H1 (cell line): ENCODE data around the gene NGFR. TPM values are rescaled to one million over a fixed set of nuclear protein-coding genes. Genes with fewer than 3 reads are reported as not detected.

ENCODE experiments used
- CTCF ChIA-PET: fragments of 300-600 bp; sonication (Branson Sonifier 250); formaldehyde crosslinking; loops from one replicate; lab custom pipeline; 2021; ENCODE audit not compliant: partially characterized antibody; lab: Charles Lee
- POLR2A ChIA-PET: fragments of 300-600 bp; sonication (Branson Sonifier 250); formaldehyde crosslinking; loops from one replicate; lab custom pipeline; 2021; ENCODE audit warnings: inconsistent platforms; ENCODE audit not compliant: partially characterized antibody; lab: Charles Lee
- DNase-seq, 2 experiments: peaks; one replicate each; pipeline versions ENCODE4 v3.0.0 to v3.0.0-alpha.2; 2010 to 2022; ENCODE audit warnings: low spot score in 2 of 2, low read depth in 1 of 2, mixed read lengths in 1 of 2
- FAIRE-seq: peaks from 2 replicates; lab custom pipeline; 2011; peaks lifted over from hg19 to GRCh38; lab: Jason Lieb, UNC
- H2AFZ ChIP-seq: 2 replicates; pipeline ENCODE4 v1.8.1; 2012; ENCODE audit warnings: low read length, inconsistent platforms
- H2AK5ac ChIP-seq: 2 replicates; pipeline ENCODE4 v1.6.1; 2013; ENCODE audit warnings: low read depth, low read length
- H2BK120ac ChIP-seq: replicated peaks from 2 replicates; pipeline ENCODE3; 2013; ENCODE audit warnings: low read depth, low read length, inconsistent platforms
- H2BK12ac ChIP-seq: 2 replicates; pipeline ENCODE4 v1.6.1; 2013; ENCODE audit warnings: low read depth, low read length
- H2BK15ac ChIP-seq: 2 replicates; pipeline ENCODE4 v1.6.1; 2013; ENCODE audit warnings: low read length
- H2BK20ac ChIP-seq: 2 replicates; pipeline ENCODE4 v1.6.1; 2013; ENCODE audit warnings: low read length
- H2BK5ac ChIP-seq: 2 replicates; pipeline ENCODE4 v1.6.1; 2013; ENCODE audit warnings: low read depth, low read length
- H3K14ac ChIP-seq: 2 replicates; pipeline ENCODE4 v1.6.1; 2013; ENCODE audit warnings: inconsistent platforms; ENCODE audit not compliant: insufficient read length
- H3K18ac ChIP-seq: 2 replicates; pipeline ENCODE4 v1.6.1; 2013; ENCODE audit warnings: low read length; ENCODE audit errors: extremely low read depth
- H3K23ac ChIP-seq: 2 replicates; pipeline ENCODE4 v1.6.1; 2013; ENCODE audit warnings: inconsistent platforms; ENCODE audit not compliant: insufficient read length
- H3K23me2 ChIP-seq: 2 replicates; pipeline ENCODE4 v1.6.1; 2013; ENCODE audit warnings: low read depth, low read length
- H3K27ac ChIP-seq: 2 replicates; pipeline ENCODE4 v1.6.1; 2011; ENCODE audit warnings: low read depth, low read length, inconsistent platforms
- H3K27me3 ChIP-seq, 4 experiments: replicated peaks in 1 of 4; 1 replicate in 1 of 4; 2 replicates in 3 of 4; pipeline versions ENCODE4 v1.6.1 to v1.8.1; 2011 to 2013; ENCODE audit warnings: low read length in 3 of 4, mild to moderate bottlenecking in 3 of 4, inconsistent platforms in 2 of 4, mixed read lengths in 2 of 4, moderate library complexity in 1 of 4; ENCODE audit not compliant: control insufficient read depth in 3 of 4, insufficient read depth in 3 of 4; ENCODE audit errors: extremely low read depth in 1 of 4
- H3K36me3 ChIP-seq, 4 experiments: 2 replicates each; pipeline versions ENCODE4 v1.6.1 to v1.8.1; 2011 to 2013; ENCODE audit warnings: mild to moderate bottlenecking in 4 of 4, low read length in 3 of 4, moderate library complexity in 2 of 4, control low read depth in 1 of 4, inconsistent platforms in 1 of 4; ENCODE audit not compliant: insufficient read depth in 4 of 4, control insufficient read depth in 2 of 4
- H3K4ac ChIP-seq: replicated peaks from 2 replicates; pipeline ENCODE3; 2013; ENCODE audit warnings: low read length, low read depth, mixed read lengths, inconsistent platforms; ENCODE audit not compliant: insufficient read length
- H3K4me1 ChIP-seq, 4 experiments: replicated peaks in 1 of 4; 1 replicate in 1 of 4; 2 replicates in 3 of 4; pipeline versions ENCODE4 v1.6.1 to v1.8.1; 2011 to 2013; ENCODE audit warnings: low read length in 3 of 4, inconsistent platforms in 2 of 4, mixed read lengths in 1 of 4; ENCODE audit not compliant: insufficient read depth in 4 of 4, control insufficient read depth in 3 of 4
- H3K4me2 ChIP-seq, 2 experiments: 2 replicates each; pipeline versions ENCODE4 v1.6.1 to v1.8.1; 2011 to 2013; ENCODE audit warnings: low read depth in 2 of 2, low read length in 2 of 2, control low read depth in 1 of 2, inconsistent platforms in 1 of 2, mild to moderate bottlenecking in 1 of 2; ENCODE audit not compliant: insufficient read depth in 1 of 2
- H3K4me3 ChIP-seq, 4 experiments: fragments of 200-600, 300-600 bp in 1 of 4; sonication (generic), shearing (Covaris generic), sonication (Bioruptor Twin) in 1 of 4; 2 replicates each; pipeline versions ENCODE4 v1.5.1 to v1.8.1; 2011 to 2016; ENCODE audit warnings: low read length in 4 of 4, low read depth in 3 of 4, control low read depth in 2 of 4, inconsistent platforms in 2 of 4, mild to moderate bottlenecking in 2 of 4, mixed read lengths in 1 of 4, moderate library complexity in 1 of 4; ENCODE audit not compliant: insufficient read depth in 2 of 4; ENCODE audit errors: extremely low read depth in 1 of 4
- H3K56ac ChIP-seq: replicated peaks from 2 replicates; pipeline ENCODE3; 2013; ENCODE audit warnings: low read depth, mild to moderate bottlenecking, mixed read lengths, low read length, inconsistent platforms; ENCODE audit not compliant: insufficient read length
- H3K79me1 ChIP-seq: 2 replicates; pipeline ENCODE4 v1.6.1; 2013; ENCODE audit warnings: low read depth, low read length, control low read depth
- H3K79me2 ChIP-seq, 2 experiments: 2 replicates each; pipeline versions ENCODE4 v1.6.1 to v1.8.1; 2012 to 2013; ENCODE audit warnings: low read length in 2 of 2, mild to moderate bottlenecking in 2 of 2, inconsistent platforms in 1 of 2; ENCODE audit not compliant: insufficient read depth in 2 of 2, control insufficient read depth in 1 of 2
- H3K9ac ChIP-seq, 4 experiments: replicated peaks in 1 of 4; 1 replicate in 1 of 4; 2 replicates in 3 of 4; pipeline versions ENCODE4 v1.6.1 to v1.8.1; 2011 to 2013; ENCODE audit warnings: low read depth in 3 of 4, low read length in 3 of 4, control low read depth in 2 of 4, mild to moderate bottlenecking in 2 of 4, moderate library complexity in 2 of 4, inconsistent platforms in 1 of 4; ENCODE audit errors: extremely low read depth in 1 of 4
- H3K9me3 ChIP-seq, 2 experiments: 2 replicates each; pipeline versions ENCODE4 v1.6.1 to v1.8.1; 2012 to 2013; ENCODE audit warnings: mild to moderate bottlenecking in 2 of 2, moderate library complexity in 2 of 2, control low read depth in 1 of 2, inconsistent platforms in 1 of 2, low read depth in 1 of 2, low read length in 1 of 2, mixed read lengths in 1 of 2; ENCODE audit not compliant: insufficient read depth in 2 of 2
- H4K20me1 ChIP-seq, 2 experiments: replicated peaks in 1 of 2; 2 replicates each; pipeline versions ENCODE3 to v1.8.1; 2011 to 2013; ENCODE audit warnings: inconsistent platforms in 2 of 2, low read length in 2 of 2, mild to moderate bottlenecking in 1 of 2; ENCODE audit not compliant: insufficient read depth in 2 of 2, control insufficient read depth in 1 of 2
- H4K5ac ChIP-seq: 2 replicates; pipeline ENCODE4 v1.6.1; 2013; ENCODE audit warnings: low read length, low read depth, mixed read lengths, inconsistent platforms; ENCODE audit not compliant: insufficient read length
- H4K8ac ChIP-seq: 2 replicates; pipeline ENCODE4 v1.8.0; 2013; ENCODE audit warnings: mild to moderate bottlenecking, moderate library complexity, low read length, inconsistent platforms; ENCODE audit not compliant: insufficient read depth; ENCODE audit errors: extremely low read depth
- H4K91ac ChIP-seq: replicated peaks from 2 replicates; pipeline ENCODE3; 2013; ENCODE audit warnings: low read length, mixed read lengths, inconsistent platforms; ENCODE audit not compliant: insufficient read length
- ATF2 ChIP-seq: IDR thresholded peaks from 2 replicates; pipeline ENCODE4 v1.6.1; 2012; ENCODE audit warnings: low read length, inconsistent platforms
- EGR1 ChIP-seq: IDR thresholded peaks from 2 replicates; pipeline ENCODE4 v1.6.1; 2011; ENCODE audit warnings: low read depth, low read length, borderline replicate concordance
- GABPA ChIP-seq: IDR thresholded peaks from 2 replicates; pipeline ENCODE4 v1.6.1; 2011; ENCODE audit warnings: mild to moderate bottlenecking, low read length, moderate library complexity, borderline replicate concordance; ENCODE audit not compliant: insufficient read depth
- HDAC2 ChIP-seq, 2 experiments: fragments of 300-600 bp in 1 of 2; sonication (generic) in 1 of 2; IDR thresholded peaks; 2 replicates each; pipeline ENCODE4 v1.6.1; 2011 to 2012; ENCODE audit warnings: low read depth in 2 of 2, low read length in 2 of 2, mild to moderate bottlenecking in 2 of 2, moderate library complexity in 2 of 2, borderline replicate concordance in 1 of 2, inconsistent platforms in 1 of 2
- KDM1A ChIP-seq: fragments of 200-600, 300-600 bp; sonication (generic); IDR thresholded peaks from 2 replicates; pipeline ENCODE4 v1.7.1; 2016; ENCODE audit warnings: mild to moderate bottlenecking, low read length, borderline replicate concordance
- MAX ChIP-seq: IDR thresholded peaks from 2 replicates; pipeline ENCODE4 v1.6.1; 2012; ENCODE audit warnings: inconsistent platforms
- RBBP5 ChIP-seq: IDR thresholded peaks from 2 replicates; pipeline ENCODE4 v1.7.1; 2012; ENCODE audit warnings: low read depth, mild to moderate bottlenecking, inconsistent platforms, low read length, moderate library complexity, borderline replicate concordance
- RFX5 ChIP-seq: IDR thresholded peaks from 2 replicates; pipeline ENCODE4 v1.6.1; 2011; ENCODE audit warnings: low read depth, low read length, improper control_type of control experiment, borderline replicate concordance
- SIX5 ChIP-seq: IDR thresholded peaks from 2 replicates; pipeline ENCODE4 v1.6.1; 2011; ENCODE audit warnings: mild to moderate bottlenecking, low read depth, low read length
- TBP ChIP-seq: IDR thresholded peaks from 2 replicates; pipeline ENCODE4 v1.6.1; 2011; ENCODE audit warnings: low read depth, low read length, improper control_type of control experiment
- WGBS, 2 experiments: shearing (Covaris generic) in 1 of 2; methylation state at CpG; one replicate each; pipeline versions ENCODE4 v1.1.6 to v1.1.7; 2013 to 2015; ENCODE audit warnings: low lambda C conversion rate in 2 of 2, mixed read lengths in 2 of 2, inconsistent platforms in 1 of 2, low coverage in 1 of 2, missing lambda C conversion rate in 1 of 2; ENCODE audit not compliant: insufficient replicate concordance in 2 of 2, insufficient coverage in 1 of 2, insufficient read length in 1 of 2; ENCODE audit errors: extremely low coverage in 1 of 2, missing lambda C conversion rate in 1 of 2; 5-methylcytosine and 5-hydroxymethylcytosine counted together
- polyA plus RNA-seq, 7 experiments: library from polyadenylated mRNA; depleted of rRNA in 3 of 7; stranded (reverse) in 5 of 7; unstranded in 2 of 7; fragments of >200 nt in 5 of 7; fragments of 200-250 nt in 2 of 7; gene quantifications; 1 replicate in 5 of 7; 2 replicates in 1 of 7; 4 replicates in 1 of 7; pipeline versions ENCODE4 v1.2.1 to v1.2.3, GENCODE V29; 2011 to 2013; ENCODE audit warnings: missing spikeins in 2 of 7, mixed read lengths in 2 of 7
- total RNA-seq: library from RNA; stranded (reverse); fragmentation: NEBNext Ultra II Directional; extraction: Animal tissue kit (Norgen Biotek cat#: 25700); gene quantifications from 2 replicates; pipeline ENCODE4 v1.2.1, GENCODE V29; 2021

NGFR gene
- total and polyA plus RNA-seq, 2 of the 8 experiments (the other 6 are each of a cell fraction or from before 2014, with no cell fraction given): 8.1 to 10.3 TPM

- ChIA-PET CTCF (interaction anchor here (0.5 to 15.4 kb wide), 12 partner anchors 7 to 209 kb away, joined by 3 to 210 read pairs (median 14); partner anchors contain the start of gene NGFR), POLR2A (interaction anchor here (1.1 kb wide), 1 partner anchor 31 kb away, joined by 3 read pairs; no protein-coding TSS in a partner anchor)
- Histone ChIP-seq H3K18ac (no peak overlapping the region), H3K4ac (no peak overlapping the region), H3K4me1 (peaks cover 16 to 53% (median 32%) of the 10 kb centered on the region in 4 experiments), H3K79me1 (no peaks in the 10 kb centered on the region), H2BK20ac (no peak overlapping the region), H2BK15ac (peak overlapping the region; percentile 3; the same call in 1 of the 2 replicates), H3K14ac (no peak overlapping the region), H3K9ac (no peak overlapping the region), H2AFZ (no peak overlapping the region), H3K56ac (no peak overlapping the region), H3K27me3 (no peaks in the 10 kb centered on the region), H2AK5ac (no peak overlapping the region), H2BK5ac (0 out of 2 replicates have a peak overlapping the region, but pooled peaks have one; percentile 79), H3K4me3 (no peak overlapping the region), H4K8ac (no peak overlapping the region), H2BK12ac (no peak overlapping the region), H3K27ac (no peak overlapping the region), H3K23me2 (peaks cover 2% of the 10 kb centered on the region; the same call in 1 of the 2 replicates), H4K20me1 (no peaks in the 10 kb centered on the region), H3K4me2 (no peak overlapping the region), H4K91ac (no peak overlapping the region), H2BK120ac (no peak overlapping the region), H3K23ac (no peak overlapping the region), H3K9me3 (no peaks in the 10 kb centered on the region), H3K36me3 (no peaks in the 10 kb centered on the region; a peak in 1 of 8 replicates), H3K79me2 (no peaks in the 10 kb centered on the region), H4K5ac (no peak overlapping the region)
- no peak for TF ChIP-seq RBBP5
- no peak for TF ChIP-seq RFX5
- TF ChIP-seq EGR1: no peak
- no peak for TF ChIP-seq ATF2
- no peak for TF ChIP-seq SIX5
- no peak for TF ChIP-seq MAX
- TF ChIP-seq GABPA: no peak
- no peak for TF ChIP-seq HDAC2 (IDR thresholded peaks at IDR 0.05; ENCODE audit: borderline replicate concordance in 1 of 2, low read depth in 2 of 2, low read length in 2 of 2)
- TF ChIP-seq KDM1A: no peak
- no peak for TF ChIP-seq TBP
- FAIRE-seq (no peak), DNase-seq (no peak)
- WGBS, 2 experiments: 63% methylated on average over 1 of the region's 6 CpGs; no CpG with 5 or more reads in 1 of the 2 experiments
These were observed 17.9 kb downstream of the NGFR start for GRCh38 chr17:49513044-49513395.
